RWPE2 (cell line): Measurements from ENCODE around the gene MFNG.
A peak's percentile ranks its signal among the peaks of the same experiment; 100 is the strongest.

Source experiments
- ATAC-seq: fragments of 200-7000 bp; cut with Tn5 transposase; 3 replicates; pipeline ENCODE4 v1.9.1; 2021; ENCODE audit warnings: low read depth
- DNase-seq: peaks from one replicate; pipeline ENCODE4 v3.0.0-alpha.2; 2020; ENCODE audit warnings: low spot score
- H3K27ac ChIP-seq: fragments of 450-650 bp; 2 replicates; pipeline ENCODE4 v1.5.1; 2017; ENCODE audit warnings: mild to moderate bottlenecking; ENCODE audit not compliant: poor library complexity, severe bottlenecking
- H3K27me3 ChIP-seq: fragments of 250-450 bp; sonication (Bioruptor Pico); 2 replicates; pipeline ENCODE4 v1.5.1; 2021; ENCODE audit warnings: mild to moderate bottlenecking, moderate library complexity; ENCODE audit not compliant: insufficient read depth, poor library complexity, severe bottlenecking
- H3K36me3 ChIP-seq: fragments of 250-450 bp; sonication (Bioruptor Pico); 2 replicates; pipeline ENCODE4 v1.5.1; 2020; ENCODE audit warnings: low read depth, mild to moderate bottlenecking, moderate library complexity
- H3K4me1 ChIP-seq: fragments of 250-450 bp; sonication (Bioruptor Pico); 2 replicates; pipeline ENCODE4 v1.5.1; 2021; ENCODE audit warnings: mild to moderate bottlenecking, moderate library complexity; ENCODE audit not compliant: insufficient read depth, poor library complexity, severe bottlenecking
- H3K4me3 ChIP-seq: fragments of 250-450 bp; sonication (Bioruptor Pico); 2 replicates; pipeline ENCODE4 v1.5.1; 2021; ENCODE audit warnings: mild to moderate bottlenecking, moderate library complexity; ENCODE audit not compliant: severe bottlenecking
- H3K9me3 ChIP-seq: fragments of 250-450 bp; sonication (Bioruptor Pico); 2 replicates; pipeline ENCODE4 v1.5.1; 2021; ENCODE audit warnings: mild to moderate bottlenecking, moderate library complexity; ENCODE audit not compliant: severe bottlenecking
- CTCF ChIP-seq: fragments of 450-650 bp; IDR thresholded peaks from one replicate; pipeline ENCODE4 v1.5.1; 2017; ENCODE audit warnings: mild to moderate bottlenecking, moderate library complexity; ENCODE audit not compliant: poor library complexity, severe bottlenecking

The MFNG gene

GRCh38 chr22:37509059-37509860, 23.1 kb upstream of the MFNG start:
- H3K4me1 ChIP-seq = peaks cover 51% of the 10 kb centered on the region
- ATAC-seq (0 out of 3 replicates have a peak, but pooled peaks have one; percentile 9), DNase-seq (no peak)
- H3K36me3 ChIP-seq = peaks cover 85% of the 10 kb centered on the region
- H3K4me3 ChIP-seq = no peak overlapping the region
- no peaks in the 10 kb centered on the region for H3K27me3 ChIP-seq
- no peak for TF ChIP-seq CTCF
- no peaks in the 10 kb centered on the region for H3K9me3 ChIP-seq
- H3K27ac ChIP-seq = peak overlapping the region; percentile 73

GRCh38 chr22:37508431-37508992, 22.3 kb upstream of the MFNG start:
- Histone ChIP-seq H3K4me1 (peaks cover 53% of the 10 kb centered on the region), H3K27me3 (no peaks in the 10 kb centered on the region), H3K9me3 (no peaks in the 10 kb centered on the region), H3K36me3 (peaks cover 85% of the 10 kb centered on the region), H3K27ac (peak overlapping the region; percentile 73), H3K4me3 (no peak overlapping the region)
- peak; percentile 10 for TF ChIP-seq CTCF
- ATAC-seq (peak; percentile 20; the same call in 1 of the 3 replicates), DNase-seq (peak; percentile 68)

GRCh38 chr22:37507731-37508130, 21.5 kb upstream of the MFNG start:
- TF ChIP-seq CTCF = no peak
- peak; percentile 62 for DNase-seq
- H3K27ac ChIP-seq = peak overlapping the region; percentile 73
- no peaks in the 10 kb centered on the region for H3K9me3 ChIP-seq
- H3K36me3 ChIP-seq = peaks cover 85% of the 10 kb centered on the region
- no peak overlapping the region for H3K4me3 ChIP-seq
- no peak for ATAC-seq
- peaks cover 53% of the 10 kb centered on the region for H3K4me1 ChIP-seq
- no peaks in the 10 kb centered on the region for H3K27me3 ChIP-seq

GRCh38 chr22:37505989-37506388, 19.8 kb upstream of the MFNG start:
- TF ChIP-seq CTCF = no peak
- ATAC-seq = no peak
- peaks cover 88% of the 10 kb centered on the region for H3K36me3 ChIP-seq
- no peaks in the 10 kb centered on the region for H3K27me3 ChIP-seq
- peaks cover 58% of the 10 kb centered on the region for H3K4me1 ChIP-seq
- no peak for DNase-seq
- H3K27ac ChIP-seq = no peak overlapping the region
- no peak overlapping the region for H3K4me3 ChIP-seq
- no peaks in the 10 kb centered on the region for H3K9me3 ChIP-seq

GRCh38 chr22:37505565-37505964, 19.4 kb upstream of the MFNG start:
- Histone ChIP-seq H3K9me3 (no peaks in the 10 kb centered on the region), H3K36me3 (peaks cover 88% of the 10 kb centered on the region), H3K4me3 (no peak overlapping the region), H3K27me3 (no peaks in the 10 kb centered on the region), H3K4me1 (peaks cover 56% of the 10 kb centered on the region), H3K27ac (peak overlapping the region; percentile 77)
- TF ChIP-seq CTCF = no peak
- ATAC-seq (no peak), DNase-seq (no peak)
